ENCODE results near the gene RBM23.

RBM23 gene

DNA sequence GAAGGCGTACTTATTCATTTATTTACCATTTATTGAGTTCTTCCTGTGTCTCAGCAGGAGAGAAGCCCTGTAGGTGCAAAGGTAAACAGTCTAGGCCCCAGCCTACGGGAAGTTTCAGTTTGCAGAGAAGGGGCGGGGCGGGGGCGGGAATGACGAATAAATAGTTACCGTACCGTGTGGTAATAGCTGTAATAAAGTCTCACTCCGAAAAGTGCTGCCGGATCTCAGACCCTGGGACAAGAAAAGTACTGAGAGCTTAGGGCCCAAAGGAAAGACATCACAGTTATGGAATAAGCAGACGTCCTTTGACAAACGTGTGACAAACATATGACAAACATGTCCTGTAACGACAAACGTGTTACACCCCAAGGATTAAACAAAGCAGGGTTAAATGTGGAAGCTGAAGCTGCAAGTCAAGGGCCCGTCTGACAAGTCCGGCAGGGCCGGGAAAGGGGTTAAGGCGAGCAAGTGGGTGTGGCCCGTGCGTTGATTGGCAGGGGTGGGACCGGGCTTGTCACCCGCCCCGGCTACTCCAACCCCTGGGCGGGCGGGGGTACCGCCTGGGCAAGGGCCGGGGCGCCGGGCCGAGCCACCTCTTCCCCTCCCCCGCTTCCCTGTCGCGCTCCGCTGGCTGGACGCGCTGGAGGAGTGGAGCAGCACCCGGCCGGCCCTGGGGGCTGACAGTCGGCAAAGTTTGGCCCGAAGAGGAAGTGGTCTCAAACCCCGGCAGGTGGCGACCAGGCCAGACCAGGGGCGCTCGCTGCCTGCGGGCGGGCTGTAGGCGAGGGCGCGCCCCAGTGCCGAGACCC, 47.5 kb downstream of the RBM23 start, which contains the start of gene LRP10 (continued):
- TF ChIP-seq, protein P1, sequence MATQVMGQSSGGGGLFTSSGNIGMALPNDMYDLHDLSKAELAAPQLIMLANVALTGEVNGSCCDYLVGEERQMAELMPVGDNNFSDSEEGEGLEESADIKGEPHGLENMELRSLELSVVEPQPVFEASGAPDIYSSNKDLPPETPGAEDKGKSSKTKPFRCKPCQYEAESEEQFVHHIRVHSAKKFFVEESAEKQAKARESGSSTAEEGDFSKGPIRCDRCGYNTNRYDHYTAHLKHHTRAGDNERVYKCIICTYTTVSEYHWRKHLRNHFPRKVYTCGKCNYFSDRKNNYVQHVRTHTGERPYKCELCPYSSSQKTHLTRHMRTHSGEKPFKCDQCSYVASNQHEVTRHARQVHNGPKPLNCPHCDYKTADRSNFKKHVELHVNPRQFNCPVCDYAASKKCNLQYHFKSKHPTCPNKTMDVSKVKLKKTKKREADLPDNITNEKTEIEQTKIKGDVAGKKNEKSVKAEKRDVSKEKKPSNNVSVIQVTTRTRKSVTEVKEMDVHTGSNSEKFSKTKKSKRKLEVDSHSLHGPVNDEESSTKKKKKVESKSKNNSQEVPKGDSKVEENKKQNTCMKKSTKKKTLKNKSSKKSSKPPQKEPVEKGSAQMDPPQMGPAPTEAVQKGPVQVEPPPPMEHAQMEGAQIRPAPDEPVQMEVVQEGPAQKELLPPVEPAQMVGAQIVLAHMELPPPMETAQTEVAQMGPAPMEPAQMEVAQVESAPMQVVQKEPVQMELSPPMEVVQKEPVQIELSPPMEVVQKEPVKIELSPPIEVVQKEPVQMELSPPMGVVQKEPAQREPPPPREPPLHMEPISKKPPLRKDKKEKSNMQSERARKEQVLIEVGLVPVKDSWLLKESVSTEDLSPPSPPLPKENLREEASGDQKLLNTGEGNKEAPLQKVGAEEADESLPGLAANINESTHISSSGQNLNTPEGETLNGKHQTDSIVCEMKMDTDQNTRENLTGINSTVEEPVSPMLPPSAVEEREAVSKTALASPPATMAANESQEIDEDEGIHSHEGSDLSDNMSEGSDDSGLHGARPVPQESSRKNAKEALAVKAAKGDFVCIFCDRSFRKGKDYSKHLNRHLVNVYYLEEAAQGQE (tag by site-specific recombination; IDR thresholded peaks at IDR 0.05): no peak
- TF ChIP-seq SP2 (tag by site-specific recombination; IDR thresholded peaks at IDR 0.05): peak; percentile 83
- no peak for TF ChIP-seq ZNF473 (tag by site-specific recombination; IDR thresholded peaks at IDR 0.05)
- TF ChIP-seq, protein P2, sequence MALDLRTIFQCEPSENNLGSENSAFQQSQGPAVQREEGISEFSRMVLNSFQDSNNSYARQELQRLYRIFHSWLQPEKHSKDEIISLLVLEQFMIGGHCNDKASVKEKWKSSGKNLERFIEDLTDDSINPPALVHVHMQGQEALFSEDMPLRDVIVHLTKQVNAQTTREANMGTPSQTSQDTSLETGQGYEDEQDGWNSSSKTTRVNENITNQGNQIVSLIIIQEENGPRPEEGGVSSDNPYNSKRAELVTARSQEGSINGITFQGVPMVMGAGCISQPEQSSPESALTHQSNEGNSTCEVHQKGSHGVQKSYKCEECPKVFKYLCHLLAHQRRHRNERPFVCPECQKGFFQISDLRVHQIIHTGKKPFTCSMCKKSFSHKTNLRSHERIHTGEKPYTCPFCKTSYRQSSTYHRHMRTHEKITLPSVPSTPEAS (tag by site-specific recombination; IDR thresholded peaks at IDR 0.05): no peak
- no peak for TF ChIP-seq ZNF146 (tag by site-specific recombination; IDR thresholded peaks at IDR 0.05)
- TF ChIP-seq ZNF777 (tag by site-specific recombination; IDR thresholded peaks at IDR 0.05; ENCODE audit: borderline replicate concordance): no peak
- peak; percentile 81 for TF ChIP-seq ZNF335 (tag by site-specific recombination; conservative IDR thresholded peaks at IDR 0.05)
- no peak for TF ChIP-seq SCRT1 (tag by site-specific recombination; IDR thresholded peaks at IDR 0.05; ENCODE audit: borderline replicate concordance)
- TF ChIP-seq, protein P3, sequence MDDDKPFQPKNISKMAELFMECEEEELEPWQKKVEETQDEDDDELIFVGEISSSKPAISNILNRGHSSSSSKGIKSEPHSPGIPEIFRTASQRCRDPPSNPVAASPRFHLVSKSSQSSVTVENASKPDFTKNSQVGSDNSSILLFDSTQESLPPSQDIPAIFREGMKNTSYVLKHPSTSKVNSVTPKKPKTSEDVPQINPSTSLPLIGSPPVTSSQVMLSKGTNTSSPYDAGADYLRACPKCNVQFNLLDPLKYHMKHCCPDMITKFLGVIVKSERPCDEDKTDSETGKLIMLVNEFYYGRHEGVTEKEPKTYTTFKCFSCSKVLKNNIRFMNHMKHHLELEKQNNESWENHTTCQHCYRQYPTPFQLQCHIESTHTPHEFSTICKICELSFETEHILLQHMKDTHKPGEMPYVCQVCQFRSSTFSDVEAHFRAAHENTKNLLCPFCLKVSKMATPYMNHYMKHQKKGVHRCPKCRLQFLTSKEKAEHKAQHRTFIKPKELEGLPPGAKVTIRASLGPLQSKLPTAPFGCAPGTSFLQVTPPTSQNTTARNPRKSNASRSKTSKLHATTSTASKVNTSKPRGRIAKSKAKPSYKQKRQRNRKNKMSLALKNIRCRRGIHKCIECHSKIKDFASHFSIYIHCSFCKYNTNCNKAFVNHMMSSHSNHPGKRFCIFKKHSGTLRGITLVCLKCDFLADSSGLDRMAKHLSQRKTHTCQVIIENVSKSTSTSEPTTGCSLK (tag by site-specific recombination; IDR thresholded peaks at IDR 0.05): no peak
- no peak for TF ChIP-seq ZNF843 (tag by site-specific recombination; IDR thresholded peaks at IDR 0.05)
- TF ChIP-seq ZNF837 (tag by site-specific recombination; IDR thresholded peaks at IDR 0.05): no peak
- no peak for TF ChIP-seq ZNF624 (tag by site-specific recombination; IDR thresholded peaks at IDR 0.05)
- TF ChIP-seq MZF1 (tag by site-specific recombination; IDR thresholded peaks at IDR 0.05; ENCODE audit: borderline replicate concordance): no peak
- TF ChIP-seq, protein P4, sequence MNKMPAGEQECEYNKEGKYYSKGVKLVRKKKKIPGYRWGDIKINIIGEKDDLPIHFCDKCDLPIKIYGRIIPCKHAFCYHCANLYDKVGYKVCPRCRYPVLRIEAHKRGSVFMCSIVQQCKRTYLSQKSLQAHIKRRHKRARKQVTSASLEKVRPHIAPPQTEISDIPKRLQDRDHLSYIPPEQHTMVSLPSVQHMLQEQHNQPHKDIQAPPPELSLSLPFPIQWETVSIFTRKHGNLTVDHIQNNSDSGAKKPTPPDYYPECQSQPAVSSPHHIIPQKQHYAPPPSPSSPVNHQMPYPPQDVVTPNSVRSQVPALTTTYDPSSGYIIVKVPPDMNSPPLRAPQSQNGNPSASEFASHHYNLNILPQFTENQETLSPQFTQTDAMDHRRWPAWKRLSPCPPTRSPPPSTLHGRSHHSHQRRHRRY (tag by site-specific recombination; IDR thresholded peaks at IDR 0.05): no peak
- TF ChIP-seq SCRT2 (tag by site-specific recombination; IDR thresholded peaks at IDR 0.05): no peak
- no peak for TF ChIP-seq ZNF555 (tag by site-specific recombination; conservative IDR thresholded peaks at IDR 0.05)
- TF ChIP-seq SALL2 (tag by site-specific recombination; IDR thresholded peaks at IDR 0.05; ENCODE audit: borderline replicate concordance): no peak
- TF ChIP-seq, protein P5, sequence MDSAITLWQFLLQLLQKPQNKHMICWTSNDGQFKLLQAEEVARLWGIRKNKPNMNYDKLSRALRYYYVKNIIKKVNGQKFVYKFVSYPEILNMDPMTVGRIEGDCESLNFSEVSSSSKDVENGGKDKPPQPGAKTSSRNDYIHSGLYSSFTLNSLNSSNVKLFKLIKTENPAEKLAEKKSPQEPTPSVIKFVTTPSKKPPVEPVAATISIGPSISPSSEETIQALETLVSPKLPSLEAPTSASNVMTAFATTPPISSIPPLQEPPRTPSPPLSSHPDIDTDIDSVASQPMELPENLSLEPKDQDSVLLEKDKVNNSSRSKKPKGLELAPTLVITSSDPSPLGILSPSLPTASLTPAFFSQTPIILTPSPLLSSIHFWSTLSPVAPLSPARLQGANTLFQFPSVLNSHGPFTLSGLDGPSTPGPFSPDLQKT (IDR thresholded peaks at IDR 0.05; ENCODE audit: borderline replicate concordance, low read depth, low read length): no peak
- TF ChIP-seq, protein P6, sequence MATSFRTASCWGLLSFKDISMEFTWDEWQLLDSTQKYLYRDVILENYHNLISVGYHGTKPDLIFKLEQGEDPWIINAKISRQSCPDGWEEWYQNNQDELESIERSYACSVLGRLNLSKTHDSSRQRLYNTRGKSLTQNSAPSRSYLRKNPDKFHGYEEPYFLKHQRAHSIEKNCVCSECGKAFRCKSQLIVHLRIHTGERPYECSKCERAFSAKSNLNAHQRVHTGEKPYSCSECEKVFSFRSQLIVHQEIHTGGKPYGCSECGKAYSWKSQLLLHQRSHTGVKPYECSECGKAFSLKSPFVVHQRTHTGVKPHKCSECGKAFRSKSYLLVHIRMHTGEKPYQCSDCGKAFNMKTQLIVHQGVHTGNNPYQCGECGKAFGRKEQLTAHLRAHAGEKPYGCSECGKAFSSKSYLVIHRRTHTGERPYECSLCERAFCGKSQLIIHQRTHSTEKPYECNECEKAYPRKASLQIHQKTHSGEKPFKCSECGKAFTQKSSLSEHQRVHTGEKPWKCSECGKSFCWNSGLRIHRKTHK (tag by site-specific recombination; IDR thresholded peaks at IDR 0.05): no peak
- TF ChIP-seq ZNF266 (tag by site-specific recombination; IDR thresholded peaks at IDR 0.05; ENCODE audit: low read depth): no peak
- TF ChIP-seq ZBTB1 (tag by site-specific recombination; IDR thresholded peaks at IDR 0.05): no peak
- no peak for TF ChIP-seq ZNF529 (tag by site-specific recombination; IDR thresholded peaks at IDR 0.05; ENCODE audit: insufficient replicate concordance)
- TF ChIP-seq, protein P7, sequence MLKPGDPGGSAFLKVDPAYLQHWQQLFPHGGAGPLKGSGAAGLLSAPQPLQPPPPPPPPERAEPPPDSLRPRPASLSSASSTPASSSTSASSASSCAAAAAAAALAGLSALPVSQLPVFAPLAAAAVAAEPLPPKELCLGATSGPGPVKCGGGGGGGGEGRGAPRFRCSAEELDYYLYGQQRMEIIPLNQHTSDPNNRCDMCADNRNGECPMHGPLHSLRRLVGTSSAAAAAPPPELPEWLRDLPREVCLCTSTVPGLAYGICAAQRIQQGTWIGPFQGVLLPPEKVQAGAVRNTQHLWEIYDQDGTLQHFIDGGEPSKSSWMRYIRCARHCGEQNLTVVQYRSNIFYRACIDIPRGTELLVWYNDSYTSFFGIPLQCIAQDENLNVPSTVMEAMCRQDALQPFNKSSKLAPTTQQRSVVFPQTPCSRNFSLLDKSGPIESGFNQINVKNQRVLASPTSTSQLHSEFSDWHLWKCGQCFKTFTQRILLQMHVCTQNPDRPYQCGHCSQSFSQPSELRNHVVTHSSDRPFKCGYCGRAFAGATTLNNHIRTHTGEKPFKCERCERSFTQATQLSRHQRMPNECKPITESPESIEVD (tag by site-specific recombination; IDR thresholded peaks at IDR 0.05): no peak
- peak; percentile 13; the same call in 1 of the 2 replicates for TF ChIP-seq ZNF660 (tag by site-specific recombination; IDR thresholded peaks at IDR 0.05)
- no peak for TF ChIP-seq HOXA7 (CRISPR knock-in tag; IDR thresholded peaks at IDR 0.05; ENCODE audit: borderline replicate concordance)
- TF ChIP-seq ZNF223 (tag by site-specific recombination; IDR thresholded peaks at IDR 0.05): no peak
- TF ChIP-seq ZNF37A (tag by site-specific recombination; IDR thresholded peaks at IDR 0.05): no peak
